HG03520 (cell line): ENCODE measurements around the gene ZFP69B.

ENCODE experiments used
- ATAC-seq: cut with Tn5 transposase; IDR thresholded peaks from one replicate; pipeline ENCODE4 v1.9.1; 2021; ENCODE audit warnings: mild to moderate bottlenecking, moderate library complexity; ENCODE audit not compliant: unreplicated experiment

The ZFP69B gene

GRCh38 chr1:40449684-40450494 is at the start of gene ZFP69B:
TSS of gene ZFP69B (plus strand) at chr1:40450476. CDS start at chr1:40450962, 486 bp downstream.
- ATAC-seq = peak; percentile 74

GRCh38 chr1:40401473-40402201 is 48.6 kb upstream of the ZFP69B start:
- ATAC-seq = no peak

- ATAC-seq = no peak
These were observed 45.4 kb upstream of the ZFP69B start for GRCh38 chr1:40404670-40405462.

- ATAC-seq = no peak
These were observed 44.5 kb upstream of the ZFP69B start for GRCh38 chr1:40405812-40406211.

- no peak for ATAC-seq
These were observed 42.8 kb upstream of the ZFP69B start for GRCh38 chr1:40407453-40407852.

GRCh38 chr1:40409467-40409866 is 40.8 kb upstream of the ZFP69B start:
- no peak for ATAC-seq

GRCh38 chr1:40411294-40411693 is 39.0 kb upstream of the ZFP69B start:
- ATAC-seq = no peak

GRCh38 chr1:40411843-40412242 is 38.4 kb upstream of the ZFP69B start:
- no peak for ATAC-seq

GRCh38 chr1:40413527-40414252 is 36.6 kb upstream of the ZFP69B start:
- no peak for ATAC-seq

- ATAC-seq = no peak
These were observed 35.9 kb upstream of the ZFP69B start for GRCh38 chr1:40414331-40414730.

GRCh38 chr1:40416709-40417108 is 33.6 kb upstream of the ZFP69B start:
- ATAC-seq = no peak

- ATAC-seq = no peak
These were observed 28.6 kb upstream of the ZFP69B start for GRCh38 chr1:40421431-40422384.

GRCh38 chr1:40422630-40423263 is 27.5 kb upstream of the ZFP69B start:
- ATAC-seq = no peak

- ATAC-seq = no peak
These were observed 27.0 kb upstream of the ZFP69B start for GRCh38 chr1:40423264-40423642.

- no peak for ATAC-seq
These were observed 26.2 kb upstream of the ZFP69B start for GRCh38 chr1:40423951-40424618.

GRCh38 chr1:40425198-40425597 is 25.1 kb upstream of the ZFP69B start:
- ATAC-seq = no peak

GRCh38 chr1:40431385-40431784 is 18.9 kb upstream of the ZFP69B start:
- no peak for ATAC-seq

GRCh38 chr1:40432644-40433390 is 17.5 kb upstream of the ZFP69B start:
- ATAC-seq = no peak
